ENCODE measurements around the gene CDC42.
"Not testable (repeated sequence)": the region's sequence is repeated elsewhere in the genome, so short reads cannot be mapped to it uniquely, and the experiment has no call there.

Gene CDC42

DNA sequence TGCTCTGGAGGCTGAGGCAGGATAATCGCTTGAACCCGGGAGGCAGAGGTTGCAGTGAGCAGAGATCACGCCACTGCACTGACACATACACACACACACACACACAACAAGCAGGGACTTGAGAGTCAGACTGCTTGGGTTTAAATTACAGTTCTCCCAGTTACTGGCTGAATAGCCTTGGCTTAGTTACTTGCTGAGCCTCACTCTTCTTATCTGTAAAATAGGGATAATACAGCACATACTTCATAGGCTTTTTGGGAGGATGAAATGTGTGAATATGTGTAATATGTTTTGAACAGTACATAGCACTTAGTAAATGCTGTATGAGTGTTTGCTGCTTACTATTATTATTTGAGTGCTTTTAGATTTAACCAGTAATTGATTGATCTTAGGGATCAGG lies 23.8 kb downstream of the CDC42 start:
- FAIRE-seq, result no peak

DNA sequence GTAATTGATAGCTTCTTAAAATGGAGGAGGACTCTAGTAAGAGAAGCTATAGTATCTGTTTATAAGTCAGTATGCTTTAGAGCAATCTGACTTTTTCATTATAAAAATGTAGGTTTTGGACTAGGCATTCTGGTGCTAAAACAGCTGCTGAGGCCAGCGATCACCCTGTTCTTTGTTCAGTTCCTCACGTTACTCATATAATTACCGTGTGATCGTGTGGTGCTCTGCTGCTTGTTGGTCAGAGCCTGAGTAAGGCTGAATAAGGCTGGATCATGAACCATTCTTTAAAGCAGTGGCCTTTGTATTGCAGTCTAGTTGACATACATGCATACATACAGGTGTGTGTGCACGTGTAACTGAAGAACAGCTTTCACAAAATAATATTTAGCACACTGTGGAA lies 25.2 kb downstream of the CDC42 start:
- no peak for FAIRE-seq

DNA sequence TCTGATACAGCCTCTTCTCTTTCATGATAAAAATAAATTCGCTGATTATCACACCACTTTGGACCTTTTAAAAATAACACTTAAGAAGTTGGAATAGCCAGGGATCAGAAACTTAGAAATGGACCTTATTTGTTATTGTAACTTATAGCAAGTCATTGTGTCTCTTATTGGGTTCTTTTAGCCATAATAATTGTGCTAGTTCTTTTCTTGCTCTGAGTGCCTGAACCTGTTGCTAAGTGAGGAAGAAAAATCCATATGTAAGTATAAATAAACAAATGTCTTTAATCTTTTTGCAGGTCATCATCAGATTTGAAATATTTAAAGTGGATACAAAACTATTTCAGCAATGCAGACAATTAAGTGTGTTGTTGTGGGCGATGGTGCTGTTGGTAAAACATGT lies 25.6 kb downstream of the CDC42 start:
- no peak for FAIRE-seq

DNA sequence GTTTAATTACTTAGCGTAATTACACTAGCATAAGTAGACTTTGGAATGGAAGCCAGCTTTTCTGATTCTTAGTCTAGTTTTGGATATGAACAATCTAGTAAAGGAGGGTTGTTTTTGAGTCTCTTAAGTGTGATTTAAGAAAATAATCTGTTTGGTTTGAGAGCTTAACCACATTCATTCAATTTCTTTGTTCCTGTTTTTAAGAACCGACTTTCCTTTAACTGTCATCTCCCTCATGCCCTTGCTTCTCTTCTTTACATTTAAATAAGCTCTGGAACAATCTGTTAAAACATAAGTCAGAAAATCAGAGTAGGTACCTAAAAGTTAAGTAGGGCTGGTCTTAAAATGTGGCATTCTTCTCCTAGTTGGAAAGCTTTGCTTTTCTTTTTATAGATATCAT lies 27.7 kb downstream of the CDC42 start:
- FAIRE-seq, result no peak

DNA sequence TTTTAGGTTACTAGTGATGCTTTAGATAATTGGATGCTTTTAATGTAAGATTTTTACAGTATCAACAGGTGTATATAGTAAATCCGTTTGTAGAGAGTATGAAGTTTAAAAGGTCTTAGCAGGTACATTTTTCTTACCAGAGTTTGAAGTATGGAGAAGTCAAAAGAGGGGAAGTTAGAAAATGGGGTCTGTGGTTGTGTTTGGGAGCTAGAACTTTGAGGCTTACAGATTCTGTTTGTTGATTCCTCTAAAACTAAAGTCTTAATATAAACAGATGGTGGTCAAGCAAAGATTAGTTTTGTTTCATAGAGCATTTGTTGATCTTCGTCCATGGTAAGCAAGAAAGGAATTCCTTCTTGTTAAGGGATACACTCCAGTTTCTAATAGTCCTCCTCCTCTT lies 35.8 kb downstream of the CDC42 start:
- no peak for FAIRE-seq

DNA sequence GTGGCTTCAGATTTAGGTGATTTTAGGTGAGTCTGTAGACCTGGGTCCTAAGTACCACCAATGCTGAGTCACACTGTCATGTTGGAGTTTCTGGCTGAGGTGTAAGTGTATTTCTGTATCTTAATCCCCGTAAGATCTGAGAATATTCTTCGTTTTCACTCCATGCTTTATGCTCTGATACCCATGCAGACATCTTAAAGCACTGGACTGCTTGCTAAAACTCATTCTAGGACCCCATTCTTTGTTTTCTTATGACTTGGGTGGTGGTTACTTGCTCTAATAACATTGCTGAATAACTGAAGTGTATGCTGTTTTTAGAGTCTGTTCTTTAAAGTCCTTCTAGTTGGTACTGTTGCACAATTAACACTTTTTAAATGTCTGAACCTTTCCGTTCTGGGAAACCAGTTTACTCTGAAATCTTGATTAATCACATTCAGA lies 36.6 kb downstream of the CDC42 start:
- no peak for FAIRE-seq

DNA sequence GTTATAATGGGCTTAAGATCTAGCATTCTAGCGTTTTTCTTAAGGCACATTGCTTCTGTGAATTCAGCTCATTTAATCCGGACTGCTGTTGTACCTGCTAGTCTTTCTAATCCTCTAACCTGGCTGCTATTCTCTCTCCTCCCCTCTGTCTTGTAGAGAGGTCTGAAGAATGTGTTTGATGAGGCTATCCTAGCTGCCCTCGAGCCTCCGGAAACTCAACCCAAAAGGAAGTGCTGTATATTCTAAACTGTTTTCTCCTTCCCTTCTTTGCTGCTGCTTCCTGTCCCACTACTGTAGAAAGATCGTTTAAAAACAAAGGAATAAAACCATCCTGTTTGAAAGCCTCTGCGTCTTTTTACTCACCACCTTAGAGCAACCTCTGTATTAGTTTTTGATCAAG lies 37.3 kb downstream of the CDC42 start:
- FAIRE-seq, result no peak

DNA sequence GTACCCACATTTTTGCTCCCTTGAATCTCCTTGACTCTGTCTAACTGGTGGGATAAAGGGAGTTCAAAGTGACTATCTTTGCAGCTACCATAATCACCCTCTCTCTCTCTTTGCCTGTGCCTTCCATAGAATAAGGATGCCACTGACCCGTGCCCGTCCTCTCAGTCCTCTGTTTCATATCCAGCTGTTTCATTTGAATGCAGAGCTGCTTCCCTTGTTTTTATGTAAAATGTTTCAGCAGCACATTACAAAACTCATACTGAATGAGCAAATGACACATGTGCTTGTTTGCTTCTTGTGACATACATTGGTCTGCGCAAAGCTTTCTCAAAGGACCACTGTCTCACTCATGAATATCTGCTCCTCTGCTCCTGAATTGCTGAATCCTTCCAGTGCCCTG lies 38.4 kb downstream of the CDC42 start:
- no peak for FAIRE-seq

DNA sequence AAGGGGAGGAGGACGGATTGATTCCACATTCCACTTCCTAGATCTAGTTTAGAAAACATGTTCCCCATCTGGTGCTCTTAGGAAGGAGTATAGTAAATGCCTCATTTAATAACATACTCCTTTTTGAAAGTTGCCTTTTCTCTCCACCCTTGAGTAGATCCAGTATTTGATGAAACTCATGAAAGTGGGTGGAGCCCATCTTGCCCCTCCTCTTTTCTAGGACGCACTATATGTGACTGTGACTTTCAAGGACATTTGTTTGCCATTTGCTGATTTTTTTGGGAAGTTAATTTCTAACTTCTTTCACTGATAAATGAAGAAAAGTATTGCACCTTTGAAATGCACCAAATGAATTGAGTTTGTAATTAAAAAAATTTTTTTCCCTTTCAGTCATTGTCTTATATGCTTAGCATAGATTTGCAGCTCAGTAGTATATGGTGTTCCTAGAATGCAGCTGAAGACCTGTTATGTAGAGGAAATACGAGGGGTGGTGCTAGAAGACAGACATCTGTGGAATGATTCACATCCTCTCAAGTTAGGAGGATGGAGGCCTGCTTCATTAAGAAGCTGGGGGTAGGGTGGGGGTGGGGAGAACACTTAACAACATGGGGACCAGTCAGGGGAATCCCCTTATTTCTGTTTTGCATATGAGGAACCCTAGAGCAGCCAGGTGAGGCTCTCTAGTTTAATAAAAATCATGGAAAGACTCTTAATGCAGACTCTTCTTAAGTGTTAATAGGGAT lies 39.7 kb downstream of the CDC42 start:
- FAIRE-seq, result not testable (repeated sequence)

DNA sequence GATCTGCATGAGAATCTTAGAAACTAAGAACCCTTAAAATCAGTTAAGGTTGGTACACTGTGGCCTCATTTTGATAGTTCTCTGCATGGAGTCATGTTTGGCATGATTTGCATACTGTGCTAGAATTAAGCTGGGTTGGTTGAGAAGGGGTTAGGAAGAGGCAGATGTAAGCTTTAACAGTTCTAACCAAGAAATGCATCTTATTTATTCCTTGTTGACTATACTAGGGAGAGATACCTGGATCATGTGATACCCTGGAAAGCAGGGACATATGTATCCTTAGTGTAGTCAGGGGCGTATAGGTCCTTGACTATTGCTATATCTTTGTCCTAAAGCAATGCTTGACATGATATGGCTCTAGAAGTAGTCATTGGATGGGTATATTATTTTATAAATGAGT lies 41.0 kb downstream of the CDC42 start:
- no peak for FAIRE-seq

DNA sequence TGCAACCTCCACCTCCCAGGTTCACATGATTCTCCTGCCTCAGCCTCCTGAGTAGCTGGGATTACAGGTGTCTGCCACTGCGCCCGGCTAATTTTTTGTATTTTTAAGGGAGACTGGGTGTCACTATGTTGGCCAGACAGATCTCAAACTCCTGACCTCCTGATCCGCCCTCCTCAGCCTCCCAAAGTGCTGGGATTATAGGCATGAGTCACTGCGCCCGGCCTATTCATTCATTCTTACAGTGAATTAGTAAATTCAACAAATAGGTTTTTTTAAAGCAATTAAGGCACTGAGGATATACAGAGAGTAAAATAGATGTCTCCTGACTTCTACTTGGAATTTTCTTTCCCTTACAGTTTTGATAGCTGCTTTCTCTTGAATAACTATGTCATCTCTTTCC lies 43.5 kb downstream of the CDC42 start:
- FAIRE-seq, result no peak

DNA sequence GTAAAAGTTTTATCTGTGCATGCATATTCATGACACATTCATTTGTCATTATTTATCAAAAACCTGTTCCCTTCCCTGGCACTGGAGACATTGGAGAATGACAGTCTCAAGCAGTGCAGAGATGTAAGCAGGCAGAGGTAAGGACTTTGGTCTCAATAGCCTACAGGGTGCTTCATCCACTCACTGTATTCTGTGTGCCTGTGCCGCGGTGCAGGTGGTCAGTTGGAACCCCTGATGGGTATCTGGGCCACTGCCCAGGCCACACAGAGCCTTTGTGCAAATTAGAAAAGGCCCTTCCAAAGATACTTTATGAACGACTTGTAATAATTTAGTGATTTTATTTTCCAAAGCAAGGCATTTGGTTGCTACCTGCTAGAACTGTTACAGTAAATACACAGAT lies 44.0 kb downstream of the CDC42 start:
- FAIRE-seq, result no peak

DNA sequence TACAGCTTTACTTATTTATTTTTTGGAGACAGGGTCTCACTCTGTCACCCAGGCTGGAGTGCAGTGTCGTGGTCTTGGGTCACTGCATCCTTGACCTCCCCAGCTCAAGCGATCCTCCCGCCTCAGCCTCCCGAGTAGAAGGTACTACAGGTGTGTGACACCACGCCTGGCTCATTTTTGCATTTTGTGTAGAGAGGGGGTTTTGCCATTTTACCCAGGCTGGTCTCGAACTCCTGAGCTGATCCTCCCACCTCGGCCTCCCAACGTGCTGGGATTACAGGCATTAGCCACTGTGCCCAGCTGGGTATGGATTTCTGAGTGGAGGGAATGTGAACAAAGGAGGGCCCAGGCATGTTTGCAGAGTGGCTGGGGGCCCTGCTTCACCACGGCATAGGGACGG lies 46.2 kb downstream of the CDC42 start:
- no peak for FAIRE-seq

DNA sequence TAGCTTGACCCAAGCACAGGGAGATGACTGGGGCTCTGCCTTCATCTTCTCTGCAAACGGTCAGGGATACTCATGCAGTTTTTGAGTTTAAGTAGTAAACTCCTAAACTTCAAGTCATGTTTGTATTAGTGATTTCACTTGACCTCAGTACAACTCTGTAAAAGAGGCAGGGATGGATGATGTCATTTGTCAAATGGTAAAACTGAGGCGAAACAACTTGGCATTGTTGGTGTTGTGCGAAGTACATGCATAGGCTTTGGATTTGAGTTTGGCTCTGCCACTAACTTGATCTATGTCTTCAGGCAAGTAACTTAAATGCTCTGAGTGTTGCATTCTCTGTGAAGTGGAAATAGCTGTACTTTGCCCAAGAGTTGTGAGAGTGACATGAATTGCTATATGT lies 47.7 kb downstream of the CDC42 start:
- no peak for FAIRE-seq

DNA sequence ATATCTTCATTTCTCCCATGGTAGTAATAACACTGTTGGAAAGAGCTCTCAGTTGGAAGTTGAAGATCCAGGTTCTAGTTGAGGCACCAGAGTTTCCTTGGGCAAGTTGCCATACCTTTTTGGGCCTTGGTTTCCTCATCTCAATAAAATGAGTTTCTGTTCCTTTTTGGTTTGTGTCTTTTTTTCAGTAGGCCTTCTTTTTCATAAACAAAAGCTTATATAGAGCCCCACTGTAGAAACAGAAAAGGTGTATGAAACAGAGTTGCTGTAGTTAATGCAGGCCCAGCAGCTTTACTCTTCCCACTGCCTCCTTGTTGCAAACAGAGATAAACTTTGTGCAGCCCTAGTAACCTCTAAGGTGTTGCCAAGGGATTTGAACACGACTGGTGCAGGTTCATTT lies 48.7 kb downstream of the CDC42 start:
- no peak for FAIRE-seq

DNA sequence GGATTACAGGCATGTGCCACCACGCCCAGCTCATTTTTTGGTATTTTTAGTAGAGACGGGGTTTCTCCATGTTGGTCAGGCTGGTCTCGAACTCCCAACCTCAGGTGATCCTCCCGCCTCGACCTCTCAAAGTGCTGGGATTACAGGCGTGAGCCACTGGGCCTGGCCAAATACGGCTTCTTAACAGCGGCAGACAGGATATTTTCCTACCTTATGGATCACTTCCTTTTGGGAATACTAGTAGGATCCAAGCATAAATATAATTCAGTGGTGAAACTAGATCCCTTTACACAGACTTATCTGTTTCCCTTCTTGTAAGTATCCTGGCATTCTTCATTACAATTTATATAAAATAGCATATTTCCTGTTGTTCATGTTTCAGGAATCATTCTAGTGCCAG lies 49.5 kb downstream of the CDC42 start:
- no peak for FAIRE-seq

DNA sequence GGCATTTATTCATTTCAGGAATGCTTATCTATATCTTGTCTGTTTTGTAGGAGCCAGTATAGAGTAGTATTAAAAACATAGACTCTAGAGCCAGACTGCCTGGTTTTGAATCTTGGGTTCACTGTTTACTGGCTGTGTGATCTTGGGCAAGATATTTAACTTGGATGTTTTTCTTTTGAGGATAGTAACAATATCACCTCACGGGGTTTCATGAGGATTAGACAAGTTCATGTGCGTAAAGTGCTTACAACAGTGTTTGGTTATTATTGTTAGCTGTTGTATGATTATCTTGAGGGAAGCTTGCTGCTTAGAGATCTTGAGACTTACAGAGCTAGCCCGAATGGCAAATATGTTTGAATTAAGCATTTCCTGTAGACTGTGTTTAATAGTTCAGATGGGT lies 50.2 kb downstream of the CDC42 start:
- no peak for FAIRE-seq

DNA sequence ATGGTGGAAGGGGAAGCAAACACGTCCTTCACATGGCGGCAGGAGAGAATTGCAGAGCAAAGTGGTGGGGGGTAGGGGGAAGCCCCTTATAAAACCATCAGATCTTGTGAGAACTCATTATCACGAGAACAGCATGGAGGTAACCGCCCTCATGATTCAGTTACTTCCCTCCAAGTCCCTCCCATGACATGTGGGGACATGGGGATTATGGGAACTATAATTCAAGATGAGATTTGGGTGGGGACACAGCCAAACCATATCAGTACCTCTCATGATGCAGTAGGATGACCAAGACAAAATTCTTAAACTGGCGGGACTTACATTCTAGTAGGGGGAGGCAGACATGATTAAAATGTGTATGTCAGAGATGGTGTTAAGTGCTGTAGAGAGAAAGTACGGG lies 51.6 kb downstream of the CDC42 start:
- no peak for FAIRE-seq

DNA sequence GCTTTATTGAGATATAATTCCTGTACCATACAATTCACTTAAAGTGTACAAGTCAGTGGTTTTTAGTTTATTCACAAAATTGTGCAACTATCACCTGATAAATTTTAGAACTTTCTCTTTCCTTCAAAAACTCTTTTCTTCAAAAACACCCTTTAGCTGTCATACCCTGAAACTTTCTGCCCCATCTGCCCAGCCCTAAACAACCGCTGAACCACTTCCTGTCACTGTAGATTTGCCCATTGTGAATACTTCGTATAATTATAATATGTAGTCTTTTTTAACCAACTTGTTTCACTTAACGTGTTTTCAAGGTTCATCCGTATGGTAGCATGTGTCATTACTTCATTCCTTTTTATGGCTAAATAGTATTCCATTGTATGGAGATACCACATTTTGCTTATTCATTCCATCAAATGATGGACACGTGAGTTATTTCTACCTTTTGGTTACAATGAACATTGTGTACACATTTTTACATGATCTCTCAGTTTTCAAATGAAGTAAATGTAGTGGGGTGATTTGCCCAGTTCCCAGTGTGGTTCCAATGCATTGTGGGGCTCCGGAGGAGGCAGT lies 52.4 kb downstream of the CDC42 start:
- FAIRE-seq, result no peak

DNA sequence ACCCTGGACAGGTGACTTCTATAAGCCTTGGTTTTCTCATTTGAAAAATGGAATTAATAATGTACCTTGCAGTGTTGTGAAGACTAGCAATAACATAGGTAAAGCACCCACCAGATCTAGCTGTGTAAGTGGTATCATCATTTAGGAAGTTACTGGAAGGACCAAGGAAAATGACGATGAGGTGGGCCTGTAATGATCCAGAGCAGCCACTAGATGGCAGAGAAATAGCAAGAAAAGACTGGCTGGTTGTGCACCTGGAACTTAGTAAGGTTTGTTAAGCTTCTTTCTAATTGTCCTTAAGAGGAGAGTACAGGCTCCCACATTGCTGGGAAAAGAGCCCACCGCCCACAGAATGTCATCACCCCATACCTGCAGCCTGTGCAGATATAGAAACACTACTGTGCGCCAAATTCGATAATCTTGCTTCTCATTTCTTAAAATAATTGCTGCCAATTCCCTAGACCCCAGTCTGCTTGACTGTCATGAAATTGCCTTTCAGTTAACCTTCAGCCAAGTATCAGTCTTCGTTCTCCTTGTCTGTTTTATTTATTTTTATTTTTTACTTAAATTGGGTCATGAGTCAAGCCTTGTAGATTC lies 53.2 kb downstream of the CDC42 start:
- FAIRE-seq, result peak; percentile 95

DNA sequence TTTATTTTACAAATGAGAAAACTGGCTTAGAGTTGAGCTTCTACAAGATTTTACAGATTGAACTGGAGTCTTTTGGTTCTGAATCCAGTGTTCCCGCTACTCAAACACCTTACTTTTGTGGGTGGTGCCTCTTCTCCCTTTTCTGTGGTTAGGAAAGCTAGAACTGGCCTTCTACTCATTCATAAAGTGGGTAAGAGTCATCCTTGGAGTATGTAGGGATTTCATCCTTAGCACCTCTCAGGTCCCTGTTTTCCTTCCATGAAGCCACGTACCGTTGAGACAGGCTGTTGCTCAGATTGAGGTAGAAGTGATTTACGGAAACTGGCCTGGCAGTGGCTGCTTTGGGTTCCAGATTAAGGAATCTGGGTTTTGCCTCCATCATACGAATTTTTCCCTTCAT lies 54.6 kb downstream of the CDC42 start:
- no peak for FAIRE-seq

DNA sequence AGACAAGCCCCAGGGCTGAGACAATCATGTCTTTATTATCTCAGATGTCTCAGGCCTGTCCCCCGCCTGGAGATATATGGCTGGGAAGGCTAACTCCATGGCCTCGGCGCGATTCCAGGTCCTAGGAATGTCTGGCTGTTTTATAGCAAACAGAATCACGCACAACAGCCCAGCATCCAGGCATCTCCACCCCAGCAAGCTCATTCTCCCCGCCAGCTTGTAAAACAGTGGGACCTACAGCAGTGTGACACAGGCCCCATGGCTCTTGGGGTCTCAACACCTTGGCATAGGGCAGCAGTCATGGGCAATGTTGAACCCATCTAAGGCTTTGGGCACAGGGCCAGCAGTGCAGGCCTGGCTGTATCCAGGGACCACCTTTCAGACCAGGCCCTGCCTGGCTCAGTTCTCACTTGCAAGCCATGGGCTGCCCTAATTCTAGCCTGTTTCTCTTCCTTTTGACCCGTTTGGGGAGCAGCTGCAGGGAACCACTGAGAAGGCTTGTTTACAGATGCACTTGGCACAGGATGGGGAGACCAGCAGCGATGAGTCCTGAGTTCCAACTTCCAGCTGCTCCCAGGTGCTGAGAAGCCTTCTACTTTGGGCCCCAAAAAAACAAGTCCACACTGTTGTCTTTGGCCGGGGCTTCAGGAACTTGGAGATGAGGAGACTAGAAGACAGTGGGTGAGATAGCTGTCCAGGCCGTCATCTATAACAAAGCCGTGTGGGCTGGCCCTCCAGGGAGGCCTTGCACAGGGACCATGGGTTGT lies 56.0 kb downstream of the CDC42 start:
- no peak for FAIRE-seq

DNA sequence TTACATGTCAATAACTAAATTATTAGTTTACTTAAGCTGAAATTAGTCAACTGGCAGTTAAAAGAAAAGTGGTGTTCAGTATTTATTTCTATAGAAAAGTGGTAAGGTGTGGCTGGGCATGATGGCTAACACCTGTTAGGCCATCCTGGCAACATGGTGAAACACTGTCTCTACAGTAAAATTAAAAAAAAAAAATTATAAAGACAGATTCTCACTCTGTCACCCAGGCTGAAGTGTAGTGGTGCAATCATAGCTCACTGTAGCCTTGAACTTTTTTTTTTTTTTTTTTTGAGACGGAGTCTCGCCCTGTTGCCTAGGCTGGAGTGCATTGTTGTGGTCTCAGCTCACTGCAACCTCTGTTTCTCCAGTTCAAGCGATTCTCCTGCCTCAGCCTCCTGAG lies 57.5 kb downstream of the CDC42 start:
- FAIRE-seq, result no peak

DNA sequence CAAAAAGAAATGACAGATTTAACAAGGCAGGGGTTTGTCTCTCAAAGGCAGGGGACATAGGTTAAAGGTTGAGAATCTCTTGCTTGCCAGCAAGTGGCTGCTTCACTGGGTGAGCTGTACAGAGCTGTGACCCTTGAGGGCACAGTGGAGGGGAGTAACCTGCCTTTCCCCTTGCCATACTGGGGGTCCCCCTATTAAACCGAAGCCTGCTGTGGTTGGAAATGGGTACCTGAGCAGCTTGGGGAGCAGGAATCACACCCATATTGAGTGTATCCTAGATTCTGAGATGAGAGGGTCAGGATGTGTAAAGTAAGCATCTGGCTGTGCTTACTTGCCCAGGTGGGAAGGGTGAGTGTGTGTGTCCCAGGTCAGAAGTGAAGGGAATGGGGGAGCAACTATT lies 58.6 kb downstream of the CDC42 start:
- FAIRE-seq, result no peak
